GM18517 (cell line): ENCODE data around the gene ISYNA1.
"Not testable (repeated sequence)": the region's sequence is repeated elsewhere in the genome, so short reads cannot be mapped to it uniquely, and the experiment has no call there.

Source experiments
- ATAC-seq: cut with Tn5 transposase; IDR thresholded peaks from one replicate; pipeline ENCODE4 v1.9.1; 2021; ENCODE audit warnings: mild to moderate bottlenecking, moderate library complexity; ENCODE audit not compliant: unreplicated experiment

ISYNA1 gene

DNA sequence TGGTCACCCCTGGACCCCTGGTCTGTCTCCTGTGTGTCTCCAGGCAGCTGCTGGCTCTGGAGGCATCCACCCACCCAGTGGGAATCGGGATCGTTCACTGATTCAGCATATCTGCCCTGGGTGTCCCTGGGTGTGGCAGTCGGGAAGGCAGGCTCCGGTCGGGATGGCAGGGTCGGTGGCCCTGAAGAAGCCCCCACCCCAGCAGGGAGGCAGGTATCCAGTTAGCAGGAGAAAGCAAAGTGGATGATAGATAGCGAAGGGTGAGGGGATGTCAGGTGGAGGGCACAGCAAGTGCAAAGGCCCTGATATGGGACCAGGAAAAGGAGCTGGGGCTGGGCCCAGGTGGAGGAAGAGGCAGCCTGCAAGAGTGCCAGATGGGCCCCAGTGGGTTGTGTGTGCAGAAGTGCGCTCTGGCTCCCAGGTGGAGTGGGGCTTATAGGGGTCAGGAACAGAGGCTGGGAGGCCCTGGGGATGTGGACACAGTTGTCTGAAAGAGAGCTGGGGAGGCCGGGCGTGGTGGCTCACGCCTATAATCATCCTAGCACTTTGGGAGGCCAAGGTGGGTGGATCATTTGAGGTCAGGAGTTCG lies 16.5 kb downstream of the ISYNA1 start:
- ATAC-seq = no peak

GRCh38 chr19:18420930-18421329 lies 17.0 kb downstream of the ISYNA1 start:
- no peak for ATAC-seq

- ATAC-seq = no peak
Observed at GRCh38 chr19:18419699-18420460, 18.1 kb downstream of the ISYNA1 start.

DNA sequence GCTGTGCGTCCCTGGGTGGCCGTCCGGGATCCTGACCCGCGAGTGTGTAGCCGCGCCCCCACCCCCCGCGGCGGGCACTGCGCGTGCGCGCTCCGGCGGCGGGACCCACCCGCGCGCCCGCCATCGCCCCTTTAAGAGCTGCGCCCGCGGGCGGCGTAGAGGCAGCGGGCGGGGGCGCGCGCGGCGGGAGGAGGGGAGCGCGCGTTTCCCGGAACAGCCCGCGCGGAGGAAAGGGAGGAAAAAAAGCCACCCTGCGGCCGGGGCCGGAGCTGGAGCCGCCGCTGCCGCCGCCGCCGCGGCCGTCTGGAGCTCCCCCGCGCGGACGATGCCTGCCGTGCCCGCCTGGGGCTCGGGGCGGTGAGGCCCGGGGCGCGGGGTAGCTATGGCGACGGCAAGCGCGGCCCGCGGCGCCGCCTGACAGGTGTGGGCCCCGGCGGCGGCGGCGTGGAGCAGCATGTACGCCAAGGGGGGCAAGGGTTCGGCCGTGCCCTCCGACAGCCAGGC lies 18.7 kb downstream of the ISYNA1 start, which contains the start of gene SSBP4:
Gene SSBP4, plus strand, starts transcription at position 204 of the 504 bp plus-strand sequence. Its CDS starts 251 bp downstream, at position 455.
- peak; percentile 47 for ATAC-seq

GRCh38 chr19:18418483-18419194 lies 19.3 kb downstream of the ISYNA1 start:
- no peak for ATAC-seq

DNA sequence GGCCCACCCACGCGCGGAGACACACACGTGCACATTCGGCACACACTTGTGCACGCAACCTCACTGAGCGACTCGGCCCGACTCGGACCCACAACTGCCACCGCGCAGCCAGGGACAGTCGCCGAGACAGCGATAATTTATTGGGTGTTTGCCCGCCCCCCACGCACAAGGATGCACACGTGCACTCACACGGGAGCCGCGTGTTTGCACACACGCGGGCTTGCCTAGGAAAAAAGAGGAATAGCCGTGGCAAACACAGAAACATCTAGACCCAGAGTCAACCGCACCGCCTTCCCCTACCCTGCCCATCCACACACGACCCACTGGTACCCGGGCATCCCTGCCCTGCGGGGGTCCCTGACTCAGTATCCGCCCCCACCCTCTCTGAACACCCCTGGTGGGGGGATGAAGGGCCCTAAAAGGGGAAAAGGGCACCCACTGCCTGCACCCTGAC lies 19.9 kb downstream of the ISYNA1 start:
- no peak for ATAC-seq

- ATAC-seq = no peak
Observed at GRCh38 chr19:18417250-18418028, 20.5 kb downstream of the ISYNA1 start.

DNA sequence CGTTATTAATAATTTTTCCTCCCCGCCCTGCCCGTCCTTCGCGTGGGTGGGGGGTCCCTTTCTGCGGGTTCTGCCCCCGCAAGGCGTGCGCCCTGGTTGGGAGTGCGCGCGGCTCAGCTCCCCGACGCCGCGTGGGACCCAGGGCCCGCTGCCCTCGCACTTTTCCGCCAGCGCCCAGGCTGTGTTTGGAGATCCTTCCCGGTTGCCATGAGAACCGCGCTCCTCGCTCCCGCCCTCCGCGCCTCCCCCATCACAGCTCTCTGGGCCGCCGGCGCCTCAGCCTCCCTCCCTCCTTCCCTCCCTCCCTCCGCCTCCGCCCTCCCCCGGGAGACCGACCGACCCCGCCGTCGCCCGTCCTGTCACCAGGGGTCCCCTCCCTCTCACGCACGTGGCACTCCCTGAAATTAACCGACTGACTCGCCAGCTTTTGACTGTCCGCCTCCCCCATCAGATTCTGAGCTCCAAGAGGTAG lies 21.1 kb downstream of the ISYNA1 start:
- no peak for ATAC-seq

DNA sequence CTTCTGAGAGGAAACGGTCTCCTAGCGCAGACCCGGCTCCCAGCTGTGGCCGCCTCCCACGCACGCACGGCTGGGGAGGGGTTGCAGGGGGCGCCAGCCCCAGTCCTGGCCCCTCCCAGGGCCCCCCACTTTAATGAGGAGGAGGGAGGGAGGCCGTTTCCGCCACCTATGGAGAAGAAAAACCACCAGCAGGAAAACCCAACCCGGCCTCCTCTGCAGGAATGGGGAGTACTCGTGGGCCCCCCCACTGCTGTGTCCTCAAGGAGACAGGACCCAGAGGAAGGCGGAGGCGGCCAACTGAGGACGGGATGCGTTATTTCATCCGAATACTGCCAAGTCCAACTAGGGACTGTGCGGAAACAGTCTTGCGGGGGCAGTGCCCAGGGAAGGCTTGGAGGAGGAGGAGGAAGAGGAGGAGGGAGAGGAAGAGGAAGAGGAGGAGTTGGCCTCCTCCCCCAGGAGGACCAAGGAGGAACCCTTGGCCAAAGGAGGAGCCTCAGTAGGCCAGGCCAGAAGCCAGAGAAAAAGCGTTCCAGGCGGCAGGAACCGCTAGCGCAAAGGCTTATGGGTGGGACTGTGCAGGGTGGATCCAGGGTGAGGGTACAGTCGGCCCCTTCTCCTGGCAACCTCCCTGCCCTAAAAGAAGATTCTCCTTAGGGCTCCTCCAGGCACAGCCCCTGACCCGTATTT lies 22.6 kb downstream of the ISYNA1 start:
- no peak for ATAC-seq

- no peak for ATAC-seq
Observed at GRCh38 chr19:18414504-18415177, 23.3 kb downstream of the ISYNA1 start.

GRCh38 chr19:18412610-18413239 lies 25.2 kb downstream of the ISYNA1 start:
- no peak for ATAC-seq

- no peak for ATAC-seq
Observed at GRCh38 chr19:18408053-18408476, 29.9 kb downstream of the ISYNA1 start.

DNA sequence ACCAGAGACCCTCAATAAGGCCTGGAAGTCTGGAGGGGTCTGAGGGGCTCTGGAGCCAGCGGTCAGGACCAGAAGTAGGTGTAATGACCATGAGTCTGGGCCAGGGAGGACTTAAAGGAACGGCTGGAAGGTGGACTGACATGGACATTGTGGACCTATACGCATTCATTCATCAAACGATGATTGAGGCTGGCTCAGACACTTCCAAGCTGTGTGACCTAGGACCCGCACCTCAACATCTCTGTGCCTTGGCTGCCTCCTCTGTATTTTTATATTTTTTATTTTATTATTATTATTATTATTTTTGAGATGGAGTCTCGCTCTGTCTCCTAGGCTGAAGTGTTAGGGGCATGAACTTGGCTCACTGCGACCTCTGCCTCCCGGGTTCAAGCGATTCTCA lies 31.2 kb downstream of the ISYNA1 start:
- ATAC-seq = no peak

DNA sequence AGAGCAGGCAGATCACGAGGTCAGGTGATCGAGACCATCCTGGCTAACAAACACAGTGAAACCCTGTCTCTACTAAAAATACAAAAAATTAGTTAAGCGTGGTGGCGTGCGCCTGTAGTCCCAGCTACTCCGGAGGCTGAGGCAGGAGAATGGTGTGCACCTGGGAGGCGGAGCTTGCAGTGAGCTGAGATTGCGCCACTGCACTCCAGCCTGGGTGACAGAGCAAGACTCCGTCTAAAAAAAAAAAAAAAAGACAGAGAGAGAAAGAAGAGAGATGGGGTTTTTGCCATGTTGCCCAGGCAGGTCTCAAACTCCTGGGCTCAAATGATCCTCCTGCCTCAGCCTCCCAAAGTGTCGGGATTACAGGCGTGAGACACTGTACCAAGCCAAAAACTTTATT lies 32.2 kb downstream of the ISYNA1 start:
- not testable (repeated sequence) for ATAC-seq

GRCh38 chr19:18402455-18403248 lies 35.3 kb downstream of the ISYNA1 start:
- not testable (repeated sequence) for ATAC-seq

DNA sequence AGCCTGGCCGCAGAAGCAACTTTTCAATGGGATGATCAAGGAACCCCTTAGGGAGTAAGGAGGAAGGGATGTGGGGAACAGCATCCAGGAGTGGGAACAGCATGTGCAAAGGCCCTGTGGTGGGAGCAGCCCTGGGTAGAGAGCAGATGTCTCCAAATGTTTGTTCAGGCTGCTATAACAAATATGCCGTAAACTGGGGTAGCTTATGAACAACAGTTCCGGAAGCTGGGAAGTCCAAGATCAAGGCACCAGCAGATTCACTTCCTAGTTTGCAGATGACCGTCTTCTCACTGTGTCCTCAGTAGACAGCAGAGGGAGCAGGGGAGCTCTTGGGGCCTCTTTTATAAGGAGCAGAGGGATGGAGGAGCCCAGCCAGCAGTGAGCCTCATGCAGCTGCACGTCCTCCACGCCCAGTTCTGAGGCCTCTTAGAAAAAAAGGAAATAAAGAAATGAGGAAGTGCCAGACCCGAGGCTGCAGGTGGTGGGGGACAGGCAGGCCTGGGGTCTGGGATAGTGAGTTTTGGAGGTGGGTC lies 36.3 kb downstream of the ISYNA1 start:
- ATAC-seq = no peak

GRCh38 chr19:18399008-18399407 lies 38.9 kb downstream of the ISYNA1 start:
- no peak for ATAC-seq
